SJCRH30 (cell line): ENCODE data around the gene DRD3. TPM values are rescaled to one million over a fixed set of nuclear protein-coding genes. Genes with fewer than 3 reads are reported as not detected.

ENCODE experiments used
- DNase-seq, 2 experiments: peaks; one replicate each; pipeline ENCODE4 v3.0.0-alpha.2; 2015 to 2020
- H3K27ac ChIP-seq: fragments of 250-450 bp; sonication (Bioruptor Pico); 2 replicates; pipeline ENCODE4 v1.5.1; 2020; ENCODE audit warnings: mild to moderate bottlenecking, moderate library complexity
- H3K27me3 ChIP-seq: fragments of 250-450 bp; sonication (Bioruptor Pico); 2 replicates; pipeline ENCODE4 v1.5.1; 2020; ENCODE audit warnings: mild to moderate bottlenecking, moderate library complexity
- H3K36me3 ChIP-seq: fragments of 250-450 bp; sonication (Bioruptor Pico); 2 replicates; pipeline ENCODE4 v1.5.1; 2020; ENCODE audit warnings: mild to moderate bottlenecking, moderate library complexity
- H3K4me1 ChIP-seq: fragments of 250-450 bp; sonication (Bioruptor Pico); 2 replicates; pipeline ENCODE4 v1.5.1; 2020; ENCODE audit warnings: mild to moderate bottlenecking, moderate library complexity
- H3K4me3 ChIP-seq: fragments of 250-450 bp; sonication (Bioruptor Pico); 2 replicates; pipeline ENCODE4 v1.5.1; 2020; ENCODE audit warnings: mild to moderate bottlenecking, moderate library complexity
- H3K9me3 ChIP-seq: fragments of 250-450 bp; sonication (Bioruptor Pico); replicated peaks from 2 replicates; pipeline ENCODE4 v1.5.1; 2020; ENCODE audit warnings: mild to moderate bottlenecking, moderate library complexity
- total RNA-seq: library from RNA; depleted of rRNA; stranded (reverse); fragments of >200 nt; shearing (Covaris generic); gene quantifications from 2 replicates; pipeline ENCODE4 v1.2.3, GENCODE V29; 2014; rRNA removed

Gene DRD3
- total RNA-seq: not detected in 2 replicates

DNA sequence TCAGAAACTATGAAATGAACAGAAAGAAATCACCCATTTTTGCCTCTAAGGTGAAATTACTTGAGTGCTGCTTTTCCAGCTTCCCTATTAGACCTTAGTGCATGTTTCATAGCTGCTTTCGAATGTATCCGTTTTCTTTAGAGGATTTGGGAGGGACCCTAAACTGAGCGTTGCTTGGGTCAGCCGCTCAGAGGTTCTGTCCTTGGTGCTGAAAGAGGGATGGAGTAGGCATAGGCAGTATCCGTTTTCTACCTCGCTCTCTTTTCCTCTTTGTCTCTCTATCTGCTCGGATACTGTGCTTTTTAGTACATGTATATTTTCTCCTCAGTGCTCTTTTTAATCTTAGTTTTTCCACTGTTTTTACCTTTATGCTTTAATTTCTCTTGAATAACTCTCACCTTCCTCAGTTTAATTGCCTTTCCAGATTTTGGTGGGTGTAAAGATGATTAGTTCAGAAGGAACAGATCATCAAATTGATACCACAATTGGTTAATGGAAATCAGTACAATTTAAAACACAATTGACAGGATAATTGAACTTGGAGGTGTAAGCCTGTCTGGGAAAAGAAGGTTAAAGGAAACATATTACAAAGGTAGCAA, at the start of gene DRD3:
DRD3 (minus strand) TSS at position 283 of the 599 bp plus-strand sequence. CDS start 7,060 bp downstream, outside the sequence.
- peak; percentile 49 to 71 for DNase-seq
- Histone ChIP-seq H3K27ac (no peak within 1 kb of the TSS), H3K27me3 (no peaks in the 10 kb centered on the region), H3K4me1 (no peaks in the 10 kb centered on the region; the same call in 1 of the 2 replicates), H3K4me3 (no peak within 1 kb of the TSS), H3K36me3 (no peaks in the 10 kb centered on the region; the same call in 1 of the 2 replicates), H3K9me3 (no peaks in the 10 kb centered on the region)

GRCh38 chr3:114227076-114227475, 48.2 kb upstream of the DRD3 start:
- no peak for DNase-seq
- H3K9me3 ChIP-seq: no peaks in the 10 kb centered on the region
- no peaks in the 10 kb centered on the region for H3K27me3 ChIP-seq
- H3K4me3 ChIP-seq: no peak overlapping the region
- no peak overlapping the region for H3K27ac ChIP-seq
- H3K36me3 ChIP-seq: no peaks in the 10 kb centered on the region
- no peaks in the 10 kb centered on the region for H3K4me1 ChIP-seq

DNA sequence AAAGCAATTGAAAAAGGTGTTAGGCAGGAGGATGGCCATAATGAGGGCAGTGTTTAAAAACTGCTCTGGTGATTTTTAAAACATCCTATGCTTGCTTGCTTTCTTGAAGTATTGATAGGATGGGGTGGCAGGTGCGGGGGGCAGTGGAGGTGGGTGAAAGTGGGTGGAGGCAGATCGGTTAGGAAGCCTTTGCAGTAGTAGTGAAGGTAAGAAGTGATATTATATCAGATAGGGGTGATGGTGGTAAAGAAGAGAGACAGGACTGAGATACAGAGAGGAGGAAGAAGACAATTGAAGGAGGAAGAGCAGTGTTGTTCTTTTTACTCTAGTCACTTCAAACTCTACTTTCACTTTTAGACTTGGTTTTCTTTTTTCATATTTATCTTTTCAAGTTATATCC, 47.5 kb upstream of the DRD3 start:
- Histone ChIP-seq H3K4me3 (no peak overlapping the region), H3K27me3 (no peaks in the 10 kb centered on the region), H3K9me3 (no peaks in the 10 kb centered on the region), H3K36me3 (no peaks in the 10 kb centered on the region), H3K27ac (no peak overlapping the region), H3K4me1 (no peaks in the 10 kb centered on the region)
- no peak for DNase-seq

DNA sequence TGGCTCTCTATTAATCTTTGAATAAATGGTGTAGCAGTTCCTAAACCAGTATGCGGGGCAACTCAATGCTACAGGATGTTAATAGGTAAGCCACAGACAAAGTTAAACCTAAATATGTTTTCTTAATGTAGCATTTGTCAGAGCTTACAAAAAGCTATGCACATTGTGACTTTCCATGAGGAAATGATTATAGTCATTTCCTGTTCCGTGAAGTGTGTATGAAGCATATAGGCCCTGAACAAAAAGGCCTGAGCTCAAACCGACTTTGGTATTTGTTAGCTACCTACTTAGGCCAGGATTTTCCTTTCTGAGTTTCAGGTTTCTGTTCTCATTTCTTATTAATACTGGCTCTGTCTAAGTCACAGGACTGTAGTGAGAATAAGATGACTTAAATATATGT, 44.3 kb upstream of the DRD3 start:
- Histone ChIP-seq H3K4me3 (no peak overlapping the region), H3K27ac (no peak overlapping the region), H3K4me1 (no peaks in the 10 kb centered on the region), H3K27me3 (no peaks in the 10 kb centered on the region), H3K36me3 (no peaks in the 10 kb centered on the region), H3K9me3 (no peaks in the 10 kb centered on the region)
- no peak for DNase-seq

- no peak for DNase-seq
- H3K27me3 ChIP-seq: no peaks in the 10 kb centered on the region
These were observed 43.0 kb upstream of the DRD3 start for GRCh38 chr3:114221881-114222264.

GRCh38 chr3:114221165-114221880, 42.5 kb upstream of the DRD3 start:
- H3K27me3 ChIP-seq: no peaks in the 10 kb centered on the region
- H3K27ac ChIP-seq: no peak overlapping the region
- no peak for DNase-seq
- H3K4me1 ChIP-seq: no peaks in the 10 kb centered on the region
- H3K36me3 ChIP-seq: no peaks in the 10 kb centered on the region
- H3K4me3 ChIP-seq: no peak overlapping the region
- H3K9me3 ChIP-seq: no peaks in the 10 kb centered on the region

More at GRCh38 chr3:114221881-114222264, 43.0 kb upstream of the DRD3 start:
- no peaks in the 10 kb centered on the region for H3K9me3 ChIP-seq
- H3K4me3 ChIP-seq: no peak overlapping the region
- no peak overlapping the region for H3K27ac ChIP-seq
- no peaks in the 10 kb centered on the region for H3K4me1 ChIP-seq
- no peaks in the 10 kb centered on the region for H3K36me3 ChIP-seq

GRCh38 chr3:114219741-114220140, 40.9 kb upstream of the DRD3 start:
- Histone ChIP-seq H3K9me3 (no peaks in the 10 kb centered on the region), H3K4me1 (no peaks in the 10 kb centered on the region), H3K4me3 (no peak overlapping the region), H3K27ac (no peak overlapping the region), H3K36me3 (no peaks in the 10 kb centered on the region), H3K27me3 (no peaks in the 10 kb centered on the region)
- no peak for DNase-seq

- Histone ChIP-seq H3K4me3 (no peak overlapping the region), H3K9me3 (no peaks in the 10 kb centered on the region), H3K36me3 (no peaks in the 10 kb centered on the region), H3K27me3 (no peaks in the 10 kb centered on the region), H3K4me1 (no peaks in the 10 kb centered on the region), H3K27ac (no peak overlapping the region)
- DNase-seq: no peak
These were observed 39.8 kb upstream of the DRD3 start for GRCh38 chr3:114218578-114219185.

GRCh38 chr3:114218006-114218405, 39.2 kb upstream of the DRD3 start:
- Histone ChIP-seq H3K9me3 (no peaks in the 10 kb centered on the region), H3K4me1 (no peaks in the 10 kb centered on the region), H3K4me3 (no peak overlapping the region), H3K27me3 (no peaks in the 10 kb centered on the region), H3K36me3 (no peaks in the 10 kb centered on the region), H3K27ac (no peak overlapping the region)
- no peak for DNase-seq

DNA sequence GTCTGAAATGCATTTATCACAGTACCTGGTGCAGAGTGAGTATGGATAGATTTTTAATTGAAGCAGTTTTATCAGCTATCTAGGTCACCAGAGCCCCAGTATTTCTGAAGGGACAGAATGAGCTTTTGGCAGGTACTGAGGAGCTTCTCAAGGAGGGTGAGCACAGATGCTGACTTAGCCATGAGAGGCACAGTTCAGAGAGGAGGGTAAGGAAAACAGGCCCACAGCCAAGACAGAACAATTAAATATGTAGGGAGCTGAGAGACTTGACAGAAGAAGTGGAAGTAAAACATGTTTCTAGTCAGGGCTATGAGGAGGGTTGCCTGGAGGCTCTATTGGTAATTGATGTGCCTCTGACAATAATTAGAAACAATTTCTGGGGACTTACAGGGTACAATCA, 38.4 kb upstream of the DRD3 start:
- H3K9me3 ChIP-seq: no peaks in the 10 kb centered on the region
- no peak for DNase-seq
- no peaks in the 10 kb centered on the region for H3K36me3 ChIP-seq
- H3K4me3 ChIP-seq: no peak overlapping the region
- H3K4me1 ChIP-seq: no peaks in the 10 kb centered on the region
- no peaks in the 10 kb centered on the region for H3K27me3 ChIP-seq
- no peak overlapping the region for H3K27ac ChIP-seq

GRCh38 chr3:114216186-114216970, 37.5 kb upstream of the DRD3 start:
- Histone ChIP-seq H3K9me3 (no peaks in the 10 kb centered on the region), H3K4me3 (no peak overlapping the region), H3K36me3 (no peaks in the 10 kb centered on the region), H3K27me3 (no peaks in the 10 kb centered on the region), H3K4me1 (no peaks in the 10 kb centered on the region), H3K27ac (no peak overlapping the region)
- DNase-seq: no peak

- Histone ChIP-seq H3K27ac (no peak overlapping the region), H3K27me3 (no peaks in the 10 kb centered on the region), H3K36me3 (no peaks in the 10 kb centered on the region), H3K9me3 (no peaks in the 10 kb centered on the region), H3K4me3 (no peak overlapping the region), H3K4me1 (no peaks in the 10 kb centered on the region)
- DNase-seq: no peak
These were observed 35.9 kb upstream of the DRD3 start for GRCh38 chr3:114214542-114215341.

DNA sequence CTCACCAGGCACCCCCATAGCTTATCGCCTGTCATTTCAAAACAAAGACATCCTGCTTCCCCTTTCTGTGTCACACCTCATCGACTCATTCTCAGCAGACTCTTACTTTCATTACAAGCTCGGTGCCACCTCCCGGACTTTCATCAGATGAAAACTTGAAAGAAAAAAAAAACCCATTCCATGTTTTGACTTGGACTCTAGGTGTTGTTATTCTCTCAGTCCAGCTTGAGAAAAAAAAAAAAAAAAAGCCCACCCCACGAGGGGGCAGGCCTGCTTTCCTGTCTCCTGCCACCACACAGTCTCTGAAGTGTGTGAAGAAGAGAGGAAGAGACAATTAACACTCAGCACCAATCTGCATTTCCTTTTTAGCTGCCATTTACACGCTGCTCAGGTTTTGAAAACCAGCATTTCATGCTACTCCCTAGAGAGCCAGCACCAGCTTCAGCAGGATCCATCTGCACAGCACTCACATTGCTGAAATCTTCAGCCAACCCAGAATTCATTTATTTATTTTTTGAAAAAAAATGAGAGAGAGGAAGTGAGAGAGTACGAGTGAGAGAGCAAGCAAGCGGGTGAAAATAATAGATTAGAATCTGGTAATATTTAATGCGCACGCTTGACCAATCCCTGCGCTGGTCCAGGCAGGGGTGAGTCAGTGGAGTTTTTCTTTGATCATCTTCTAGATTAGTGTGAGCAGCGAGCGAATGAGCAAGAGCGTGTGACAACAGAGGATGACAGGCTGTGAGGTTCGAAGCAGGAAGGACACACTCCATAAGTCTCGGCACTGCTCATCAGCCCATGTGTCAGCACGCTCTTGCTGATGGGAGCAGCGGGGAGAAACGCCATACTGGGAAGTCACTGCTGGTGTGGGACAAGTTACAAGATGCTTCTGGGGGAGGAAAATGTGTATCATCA, 35.0 kb upstream of the DRD3 start:
- Histone ChIP-seq H3K9me3 (no peaks in the 10 kb centered on the region), H3K4me1 (no peaks in the 10 kb centered on the region), H3K36me3 (no peaks in the 10 kb centered on the region), H3K27ac (no peak overlapping the region), H3K27me3 (no peaks in the 10 kb centered on the region), H3K4me3 (no peak overlapping the region)
- DNase-seq: no peak
